IPS-11a (cell line): ENCODE data around the gene HNRNPF.
"Not testable (repeated sequence)": the region's sequence is repeated elsewhere in the genome, so short reads cannot be mapped to it uniquely, and the experiment has no call there.

Experiments used
- H3K4me3 ChIP-seq: one replicate; pipeline ENCODE4 v1.5.1; 2013; ENCODE audit warnings: low read depth, low read length, control low read depth

Gene HNRNPF

GRCh38 chr10:43352951-43353350 is 56.0 kb downstream of the HNRNPF start:
- no peak overlapping the region for H3K4me3 ChIP-seq

- no peak overlapping the region for H3K4me3 ChIP-seq
These were observed 57.7 kb downstream of the HNRNPF start for GRCh38 chr10:43351301-43351700.

GRCh38 chr10:43350686-43351085 is 58.3 kb downstream of the HNRNPF start:
- H3K4me3 ChIP-seq = no peak overlapping the region

- no peak overlapping the region for H3K4me3 ChIP-seq
These were observed 58.8 kb downstream of the HNRNPF start for GRCh38 chr10:43350156-43350555.

GRCh38 chr10:43348511-43349312 is 60.3 kb downstream of the HNRNPF start:
- no peak overlapping the region for H3K4me3 ChIP-seq

GRCh38 chr10:43347997-43348396 is 61.0 kb downstream of the HNRNPF start:
- H3K4me3 ChIP-seq = no peak overlapping the region

GRCh38 chr10:43344051-43344450 is 64.9 kb downstream of the HNRNPF start:
- no peak overlapping the region for H3K4me3 ChIP-seq

GRCh38 chr10:43343126-43343525 is 65.9 kb downstream of the HNRNPF start:
- no peak overlapping the region for H3K4me3 ChIP-seq

GRCh38 chr10:43342279-43343125 is 66.5 kb downstream of the HNRNPF start:
- no peak overlapping the region for H3K4me3 ChIP-seq

- no peak overlapping the region for H3K4me3 ChIP-seq
These were observed 67.5 kb downstream of the HNRNPF start for GRCh38 chr10:43341450-43341849.

GRCh38 chr10:43340619-43341018 is 68.4 kb downstream of the HNRNPF start:
- H3K4me3 ChIP-seq = no peak overlapping the region

- H3K4me3 ChIP-seq = no peak overlapping the region
These were observed 68.9 kb downstream of the HNRNPF start for GRCh38 chr10:43340101-43340500.

GRCh38 chr10:43339136-43339535 is 69.8 kb downstream of the HNRNPF start:
- no peak overlapping the region for H3K4me3 ChIP-seq

GRCh38 chr10:43338117-43338516 is 70.9 kb downstream of the HNRNPF start:
- H3K4me3 ChIP-seq = no peak overlapping the region

GRCh38 chr10:43337536-43337935 is 71.5 kb downstream of the HNRNPF start:
- H3K4me3 ChIP-seq = not testable (repeated sequence)

GRCh38 chr10:43336641-43337318 is 72.2 kb downstream of the HNRNPF start:
- no peak overlapping the region for H3K4me3 ChIP-seq

- no peak overlapping the region for H3K4me3 ChIP-seq
These were observed 72.9 kb downstream of the HNRNPF start for GRCh38 chr10:43336061-43336460.
